HG03342 (cell line): ENCODE measurements around the gene PHLPP1.
"Not testable (repeated sequence)": the region's sequence is repeated elsewhere in the genome, so short reads cannot be mapped to it uniquely, and the experiment has no call there.

Experiments used
- ATAC-seq: cut with Tn5 transposase; IDR thresholded peaks from one replicate; pipeline ENCODE4 v1.9.1; 2021; ENCODE audit warnings: mild to moderate bottlenecking, moderate library complexity; ENCODE audit not compliant: unreplicated experiment

The PHLPP1 gene

GRCh38 chr18:62715436-62715758, at the start of gene PHLPP1:
TSS of gene PHLPP1 (plus strand) at chr18:62715541. CDS start at chr18:62715684, 143 bp downstream.
- ATAC-seq = peak; percentile 23

GRCh38 chr18:62669225-62669624, 46.1 kb upstream of the PHLPP1 start:
- ATAC-seq = no peak

GRCh38 chr18:62670573-62670972, 44.8 kb upstream of the PHLPP1 start:
- no peak for ATAC-seq

- ATAC-seq = no peak
Measured at GRCh38 chr18:62672600-62672999, 42.7 kb upstream of the PHLPP1 start.

GRCh38 chr18:62678847-62679485, 36.4 kb upstream of the PHLPP1 start:
- no peak for ATAC-seq

GRCh38 chr18:62682371-62682770, 33.0 kb upstream of the PHLPP1 start:
- no peak for ATAC-seq

- ATAC-seq = no peak
Measured at GRCh38 chr18:62683935-62684334, 31.4 kb upstream of the PHLPP1 start.

GRCh38 chr18:62688743-62689317, 26.5 kb upstream of the PHLPP1 start:
- ATAC-seq = no peak

- ATAC-seq = no peak
Measured at GRCh38 chr18:62690236-62690815, 25.0 kb upstream of the PHLPP1 start.

- no peak for ATAC-seq
Measured at GRCh38 chr18:62693659-62694058, 21.7 kb upstream of the PHLPP1 start.

- no peak for ATAC-seq
Measured at GRCh38 chr18:62697636-62698035, 17.7 kb upstream of the PHLPP1 start.

- no peak for ATAC-seq
Measured at GRCh38 chr18:62702259-62702658, 13.1 kb upstream of the PHLPP1 start.

- ATAC-seq = not testable (repeated sequence)
Measured at GRCh38 chr18:62706879-62707278, 8.5 kb upstream of the PHLPP1 start.

GRCh38 chr18:62709908-62710307, 5.4 kb upstream of the PHLPP1 start:
- ATAC-seq = not testable (repeated sequence)

GRCh38 chr18:62710417-62710816, 4.9 kb upstream of the PHLPP1 start:
- no peak for ATAC-seq

GRCh38 chr18:62711781-62712180, 3.6 kb upstream of the PHLPP1 start:
- no peak for ATAC-seq

GRCh38 chr18:62713651-62714247, 1.6 kb upstream of the PHLPP1 start:
- ATAC-seq = no peak

- peak; percentile 65 for ATAC-seq
Measured at GRCh38 chr18:62714671-62715435, 488 bp upstream of the PHLPP1 start.

GRCh38 chr18:62715759-62716615, 646 bp downstream of the PHLPP1 start:
- peak; percentile 41 for ATAC-seq

GRCh38 chr18:62716619-62717168, 1.4 kb downstream of the PHLPP1 start:
- ATAC-seq = peak; percentile 17
